H7 (cell line): ENCODE measurements around the gene ABCC11. TPM values are rescaled to one million over a fixed set of nuclear protein-coding genes. Genes with fewer than 3 reads are reported as not detected.
"Not testable (repeated sequence)": the region's sequence is repeated elsewhere in the genome, so short reads cannot be mapped to it uniquely, and the experiment has no call there.

Experiments used
- DNase-seq: peaks from one replicate; pipeline ENCODE4 v3.0.0; 2012
- H3K27me3 ChIP-seq: 2 replicates; pipeline ENCODE4 v1.6.0; 2011; ENCODE audit warnings: mild to moderate bottlenecking, low read length; ENCODE audit not compliant: control insufficient read depth, insufficient read depth
- H3K36me3 ChIP-seq: replicated peaks from 2 replicates; pipeline ENCODE4 v1.5.1; 2011; ENCODE audit warnings: low read length; ENCODE audit not compliant: control insufficient read depth, insufficient read depth
- H3K4me3 ChIP-seq: 2 replicates; pipeline ENCODE4 v1.5.1; 2011; ENCODE audit warnings: low read depth, mild to moderate bottlenecking, control low read depth, low read length, moderate library complexity; ENCODE audit not compliant: insufficient read depth
- total RNA-seq: library from RNA; depleted of rRNA; stranded (reverse); fragments of >200 nt; shearing (Covaris generic); gene quantifications from 2 replicates; pipeline ENCODE4 v1.2.3, GENCODE V29; 2014

ABCC11 gene
- total RNA-seq, 1 experiment from 2014 or later, result 0.03 TPM

GRCh38 chr16:48172682-48173081 is 74.7 kb downstream of the ABCC11 start:
- H3K4me3 ChIP-seq, result no peak overlapping the region
- H3K36me3 ChIP-seq, result no peaks in the 10 kb centered on the region
- no peak for DNase-seq
- H3K27me3 ChIP-seq, result no peaks in the 10 kb centered on the region

GRCh38 chr16:48169896-48170295 is 77.4 kb downstream of the ABCC11 start:
- no peaks in the 10 kb centered on the region for H3K27me3 ChIP-seq
- no peaks in the 10 kb centered on the region for H3K36me3 ChIP-seq
- H3K4me3 ChIP-seq, result no peak overlapping the region
- no peak for DNase-seq

- no peak for DNase-seq
- Histone ChIP-seq H3K27me3 (no peaks in the 10 kb centered on the region), H3K36me3 (no peaks in the 10 kb centered on the region), H3K4me3 (no peak overlapping the region)
These were observed 79.3 kb downstream of the ABCC11 start for GRCh38 chr16:48168075-48168474.

- H3K4me3 ChIP-seq, H3K27me3 ChIP-seq, H3K36me3 ChIP-seq, DNase-seq: not testable (repeated sequence)
These were observed 80.7 kb downstream of the ABCC11 start for GRCh38 chr16:48166617-48167016.

GRCh38 chr16:48165961-48166578 is 81.3 kb downstream of the ABCC11 start:
- Histone ChIP-seq H3K4me3 (no peak overlapping the region), H3K27me3 (no peaks in the 10 kb centered on the region), H3K36me3 (no peaks in the 10 kb centered on the region)
- DNase-seq, result no peak

- H3K27me3 ChIP-seq, result no peaks in the 10 kb centered on the region
- no peak overlapping the region for H3K4me3 ChIP-seq
- H3K36me3 ChIP-seq, result no peaks in the 10 kb centered on the region
- DNase-seq, result peak; percentile 90
These were observed 82.2 kb downstream of the ABCC11 start for GRCh38 chr16:48164907-48165715.

GRCh38 chr16:48162839-48163410 is 84.4 kb downstream of the ABCC11 start:
- H3K36me3 ChIP-seq, result no peaks in the 10 kb centered on the region
- no peak overlapping the region for H3K4me3 ChIP-seq
- no peaks in the 10 kb centered on the region for H3K27me3 ChIP-seq
- no peak for DNase-seq

GRCh38 chr16:48161906-48162305 is 85.4 kb downstream of the ABCC11 start:
- Histone ChIP-seq H3K4me3 (no peak overlapping the region), H3K27me3 (no peaks in the 10 kb centered on the region), H3K36me3 (no peaks in the 10 kb centered on the region)
- DNase-seq, result no peak

GRCh38 chr16:48160575-48160974 is 86.8 kb downstream of the ABCC11 start:
- Histone ChIP-seq H3K4me3 (no peak overlapping the region), H3K36me3 (no peaks in the 10 kb centered on the region), H3K27me3 (peaks cover 7% of the 10 kb centered on the region)
- no peak for DNase-seq

- H3K27me3 ChIP-seq, result peaks cover 7% of the 10 kb centered on the region
- no peaks in the 10 kb centered on the region for H3K36me3 ChIP-seq
- no peak for DNase-seq
- no peak overlapping the region for H3K4me3 ChIP-seq
These were observed 89.0 kb downstream of the ABCC11 start for GRCh38 chr16:48158296-48158695.

GRCh38 chr16:48157794-48158193 is 89.5 kb downstream of the ABCC11 start:
- no peak for DNase-seq
- H3K27me3 ChIP-seq, result peaks cover 7% of the 10 kb centered on the region
- H3K4me3 ChIP-seq, result no peak overlapping the region
- H3K36me3 ChIP-seq, result no peaks in the 10 kb centered on the region

- H3K36me3 ChIP-seq, result no peaks in the 10 kb centered on the region
- peaks cover 7% of the 10 kb centered on the region for H3K27me3 ChIP-seq
- no peak overlapping the region for H3K4me3 ChIP-seq
- no peak for DNase-seq
These were observed 90.0 kb downstream of the ABCC11 start for GRCh38 chr16:48157302-48157701.

- H3K36me3 ChIP-seq, result no peaks in the 10 kb centered on the region
- peaks cover 7% of the 10 kb centered on the region for H3K27me3 ChIP-seq
- DNase-seq, result peak; percentile 88
- no peak overlapping the region for H3K4me3 ChIP-seq
These were observed 90.5 kb downstream of the ABCC11 start for GRCh38 chr16:48156790-48157209.

GRCh38 chr16:48155926-48156789 is 91.2 kb downstream of the ABCC11 start, which contains the start of gene ABCC12:
ABCC12 (minus strand) TSS chr16:48155993; CDS start chr16:48146424, 9,569 bp downstream.
- H3K4me3 ChIP-seq, result no peak within 1 kb of the TSS

More at GRCh38 chr16:48155926-48156789, 91.2 kb downstream of the ABCC11 start, which contains the start of gene ABCC12:
- no peaks in the 10 kb centered on the region for H3K36me3 ChIP-seq
- peaks cover 7% of the 10 kb centered on the region for H3K27me3 ChIP-seq
- DNase-seq, result no peak
